ENCODE results near the gene GRHL3. TPM values are rescaled to one million over a fixed set of nuclear protein-coding genes. Genes with fewer than 3 reads are reported as not detected.
"Not testable (repeated sequence)": the region's sequence is repeated elsewhere in the genome, so short reads cannot be mapped to it uniquely, and the experiment has no call there.

Gene GRHL3
- total and polyA plus RNA-seq, 4 donors = 0.07 to 0.09 (median 0.09) TPM

DNA sequence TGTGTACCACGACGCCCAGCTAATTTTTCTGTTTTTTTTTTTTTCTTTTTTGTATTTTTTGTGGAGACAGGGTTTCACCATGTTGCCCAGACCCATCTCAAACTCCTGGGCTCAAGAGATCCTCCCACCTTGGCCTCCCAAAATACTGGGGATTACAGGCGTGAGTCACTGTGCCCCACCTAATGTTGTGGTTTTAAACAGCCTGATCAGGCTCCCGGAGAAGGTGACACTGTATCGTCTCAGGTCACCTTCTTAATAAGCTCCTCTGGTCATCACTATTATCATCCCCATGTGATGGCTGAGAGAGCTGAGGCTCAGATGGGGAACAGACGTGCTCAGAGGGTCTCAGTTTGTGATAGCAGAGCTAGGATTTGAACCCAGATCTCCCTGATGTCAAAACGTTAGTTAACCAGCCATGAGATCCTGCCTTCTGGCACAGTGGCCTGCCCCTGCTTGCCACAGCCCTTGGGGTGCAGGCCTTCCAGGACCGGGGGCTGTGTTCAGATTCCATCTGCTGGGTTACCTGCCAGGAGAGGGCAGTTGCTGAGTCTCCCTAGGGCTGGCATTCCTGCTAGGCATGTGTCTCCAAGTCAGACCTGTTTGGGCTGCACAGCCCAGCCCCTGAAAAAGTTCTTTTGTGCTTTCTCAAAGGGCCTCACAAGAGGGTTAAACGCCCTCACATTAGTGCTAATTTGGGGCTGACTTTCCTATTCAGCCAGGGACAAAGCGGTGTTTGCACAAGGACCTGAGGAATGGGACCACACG lies 32.7 kb upstream of the GRHL3 start:
- Histone ChIP-seq H3K4me1 (ENCODE audit: control insufficient read depth in 4 of 4, insufficient read depth in 4 of 4, low read length in 3 of 4) (peaks cover 0 to 2% (median 0%) of the 10 kb centered on the region in 4 donors), H3K9me3 (ENCODE audit: control insufficient read depth in 4 of 4, low read length in 3 of 4) (no peaks in the 10 kb centered on the region), H3K9ac (ENCODE audit: low read depth in 1 of 2, low read length in 2 of 2) (no peak overlapping the region), H3K27ac (ENCODE audit: low read depth in 1 of 2, low read length in 2 of 2) (no peak overlapping the region), H3K4me3 (ENCODE audit: low read depth in 1 of 3, low read length in 3 of 3) (no peak overlapping the region), H3K36me3 (ENCODE audit: control insufficient read depth in 4 of 4, insufficient read depth in 3 of 4, low read depth in 1 of 4, low read length in 3 of 4) (no peaks in the 10 kb centered on the region), H3K27me3 (ENCODE audit: control insufficient read depth in 4 of 4, insufficient read depth in 4 of 4, low read length in 3 of 4) (no peaks in the 10 kb centered on the region)
- TF ChIP-seq YY1 (IDR thresholded peaks at IDR 0.05) = no peak
- no peak for TF ChIP-seq HNF4G (IDR thresholded peaks at IDR 0.05)
- 93% methylated on average over 11 of the region's 11 CpGs for WGBS
- DNase-seq (ENCODE audit: low spot score) = no peak

DNA sequence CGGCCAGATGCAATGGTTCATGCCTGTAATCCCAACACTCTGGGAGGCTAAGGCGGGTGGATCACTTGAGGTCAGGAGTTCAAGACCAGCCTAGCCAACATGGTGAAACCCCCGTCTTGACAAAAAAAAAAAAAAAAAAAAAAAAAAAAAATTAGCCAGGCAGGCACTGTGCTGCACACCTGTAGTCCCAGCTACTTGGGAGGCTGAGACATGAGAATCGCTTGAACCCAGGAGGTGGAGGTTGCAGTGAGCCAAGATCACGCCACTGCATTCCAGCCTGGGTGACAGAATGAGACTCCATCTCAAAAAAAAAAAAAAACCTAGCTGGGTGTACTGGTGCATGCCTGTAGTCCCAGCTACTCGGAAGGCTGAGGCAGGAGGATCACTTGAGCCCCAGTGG lies 31.4 kb upstream of the GRHL3 start:
- 95% methylated on average over 6 of the region's 6 CpGs for WGBS
- not testable (repeated sequence) for H3K4me3 ChIP-seq (ENCODE audit: low read depth in 1 of 3, low read length in 3 of 3); H3K27ac ChIP-seq (ENCODE audit: low read depth in 1 of 2, low read length in 2 of 2); DNase-seq (ENCODE audit: low spot score); H3K27me3 ChIP-seq (ENCODE audit: control insufficient read depth in 4 of 4, insufficient read depth in 4 of 4, low read length in 3 of 4); H3K36me3 ChIP-seq (ENCODE audit: control insufficient read depth in 4 of 4, insufficient read depth in 3 of 4, low read depth in 1 of 4, low read length in 3 of 4); H3K4me1 ChIP-seq (ENCODE audit: control insufficient read depth in 4 of 4, insufficient read depth in 4 of 4, low read length in 3 of 4); H3K9ac ChIP-seq (ENCODE audit: low read depth in 1 of 2, low read length in 2 of 2); H3K9me3 ChIP-seq (ENCODE audit: control insufficient read depth in 4 of 4, low read length in 3 of 4)

GRCh38 chr1:24288479-24288878 lies 30.7 kb upstream of the GRHL3 start:
- Histone ChIP-seq H3K36me3 (ENCODE audit: control insufficient read depth in 4 of 4, insufficient read depth in 3 of 4, low read depth in 1 of 4, low read length in 3 of 4) (no peaks in the 10 kb centered on the region), H3K9ac (ENCODE audit: low read depth in 1 of 2, low read length in 2 of 2) (no peak overlapping the region), H3K27me3 (ENCODE audit: control insufficient read depth in 4 of 4, insufficient read depth in 4 of 4, low read length in 3 of 4) (no peaks in the 10 kb centered on the region), H3K4me1 (ENCODE audit: control insufficient read depth in 4 of 4, insufficient read depth in 4 of 4, low read length in 3 of 4) (peaks cover 0 to 2% (median 0%) of the 10 kb centered on the region in 4 donors), H3K9me3 (ENCODE audit: control insufficient read depth in 4 of 4, low read length in 3 of 4) (no peaks in the 10 kb centered on the region), H3K4me3 (ENCODE audit: low read depth in 1 of 3, low read length in 3 of 3) (no peak overlapping the region), H3K27ac (ENCODE audit: low read depth in 1 of 2, low read length in 2 of 2) (no peak overlapping the region)
- DNase-seq (ENCODE audit: low spot score) = no peak
- WGBS = 98% methylated on average over 1 of the region's 1 CpG
- TF ChIP-seq JUND (IDR thresholded peaks at IDR 0.05) (no peak), HNF4G (IDR thresholded peaks at IDR 0.05) (no peak)

DNA sequence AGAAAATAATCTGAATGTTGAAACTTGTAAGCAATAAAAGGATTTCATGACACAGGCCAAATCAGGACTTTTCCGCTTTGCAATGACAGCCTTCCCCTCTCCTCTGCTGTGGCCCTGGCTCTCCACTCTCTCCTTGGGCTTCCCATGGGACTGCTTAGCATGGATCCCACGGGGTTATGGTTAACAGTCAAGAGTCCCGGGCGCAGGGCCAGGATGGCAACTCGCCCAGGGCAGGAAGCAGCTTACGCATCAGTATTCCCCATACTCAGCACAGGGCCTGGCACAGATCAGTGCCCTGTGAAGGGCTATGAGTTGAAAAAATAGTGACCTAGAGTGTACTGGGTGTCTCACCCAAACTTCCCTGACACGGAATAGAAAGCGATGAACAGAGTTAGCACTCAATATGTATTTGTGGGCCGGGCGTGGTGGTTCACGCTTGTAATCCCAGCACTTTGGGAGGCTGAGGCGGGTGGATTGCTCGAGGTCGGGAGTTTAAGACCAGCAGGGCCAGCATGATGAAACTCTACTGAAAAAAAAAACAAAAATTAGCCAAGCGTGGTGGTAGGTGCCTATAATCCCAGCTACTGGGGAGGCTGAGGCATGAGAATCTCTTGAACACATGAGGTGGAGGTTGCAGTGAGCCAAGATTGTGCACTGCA lies 29.1 kb upstream of the GRHL3 start:
- H3K9me3 ChIP-seq (ENCODE audit: control insufficient read depth in 4 of 4, low read length in 3 of 4) = no peaks in the 10 kb centered on the region
- WGBS = 66% methylated on average over 15 of the region's 15 CpGs
- no peaks in the 10 kb centered on the region for H3K36me3 ChIP-seq (ENCODE audit: control insufficient read depth in 4 of 4, insufficient read depth in 3 of 4, low read depth in 1 of 4, low read length in 3 of 4)
- peaks cover 0 to 14% (median 10%) of the 10 kb centered on the region in 4 donors for H3K4me1 ChIP-seq (ENCODE audit: control insufficient read depth in 4 of 4, insufficient read depth in 4 of 4, low read length in 3 of 4)
- no peak overlapping the region for H3K9ac ChIP-seq (ENCODE audit: low read depth in 1 of 2, low read length in 2 of 2)
- H3K27ac ChIP-seq (ENCODE audit: low read depth in 1 of 2, low read length in 2 of 2) = no peak overlapping the region
- H3K27me3 ChIP-seq (ENCODE audit: control insufficient read depth in 4 of 4, insufficient read depth in 4 of 4, low read length in 3 of 4) = no peaks in the 10 kb centered on the region
- no peak for DNase-seq (ENCODE audit: low spot score)
- no peak overlapping the region for H3K4me3 ChIP-seq (ENCODE audit: low read depth in 1 of 3, low read length in 3 of 3)
- TF ChIP-seq HNF4G (IDR thresholded peaks at IDR 0.05) = no peak
- no peak for TF ChIP-seq MAX (IDR thresholded peaks at IDR 0.05)
- no peak for TF ChIP-seq FOXA1 (IDR thresholded peaks at IDR 0.05)
- TF ChIP-seq TAF1 (conservative IDR thresholded peaks at IDR 0.05) = no peak
- no peak for TF ChIP-seq ATF3 (IDR thresholded peaks at IDR 0.05)
- no peak for TF ChIP-seq YY1 (IDR thresholded peaks at IDR 0.05)
- TF ChIP-seq NR2F2 (IDR thresholded peaks at IDR 0.05) = no peak
- TF ChIP-seq REST (IDR thresholded peaks at IDR 0.05) = no peak
- TF ChIP-seq CTCF (IDR thresholded peaks at IDR 0.05; ENCODE audit: low read depth, low read length, missing input control) = no peak
- no peak for TF ChIP-seq HNF4A (conservative IDR thresholded peaks at IDR 0.05)
